Measurements from ENCODE around the gene CD79A. TPM values are rescaled to one million over a fixed set of nuclear protein-coding genes. Genes with fewer than 3 reads are reported as not detected.
A peak's percentile ranks its signal among the peaks of the same experiment; 100 is the strongest.
"Not testable (repeated sequence)": the region's sequence is repeated elsewhere in the genome, so short reads cannot be mapped to it uniquely, and the experiment has no call there.

Gene CD79A
- total RNA-seq, 2 experiments from 2014 or later = 28.0 to 29.8 TPM

DNA sequence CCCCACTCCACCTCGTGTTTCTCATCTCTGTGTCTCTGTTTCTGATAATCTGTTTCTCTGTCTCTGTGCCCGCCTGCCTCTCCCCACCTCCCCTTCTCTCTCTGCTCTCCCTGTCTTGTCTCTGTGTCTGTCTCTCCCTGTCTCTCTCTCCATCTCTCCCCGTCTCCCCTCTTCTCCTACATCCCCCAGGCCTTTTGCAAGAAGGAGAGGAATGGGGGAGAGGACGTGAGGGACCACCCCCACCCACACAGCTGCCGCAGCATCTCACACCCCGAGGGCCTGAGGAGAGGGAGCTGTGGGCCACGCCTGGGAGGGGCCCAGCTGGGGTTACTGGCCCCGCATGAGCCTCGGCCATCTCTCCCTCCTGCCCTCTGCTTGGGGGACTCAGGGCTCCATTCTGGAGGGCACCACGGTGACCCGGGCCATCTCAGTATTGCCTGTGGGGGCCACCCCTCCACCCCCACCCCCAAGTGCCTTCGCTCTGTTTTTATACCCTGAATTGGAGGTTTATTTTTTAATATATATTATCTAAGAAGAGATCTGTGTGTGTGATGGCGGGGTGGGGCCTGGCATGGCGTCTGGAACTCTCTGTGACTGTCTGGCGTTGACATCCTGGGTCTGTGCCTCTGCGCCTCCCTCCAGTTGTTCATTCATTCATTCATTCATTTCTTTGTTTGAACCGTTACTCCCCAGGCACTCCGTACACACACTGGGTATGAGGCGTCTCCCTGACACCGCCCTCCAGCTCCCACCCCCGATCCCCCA, 30.0 kb downstream of the CD79A start:
- Mint-ChIP-seq H3K27ac (peak overlapping the region; percentile 36), H3K4me1 (peaks cover 13% of the 10 kb centered on the region), H3K4me3 (no peak overlapping the region), H3K36me3 (peaks cover 31% of the 10 kb centered on the region), H3K9me3 (no peaks in the 10 kb centered on the region), H3K27me3 (peaks cover 6% of the 10 kb centered on the region)
- ATAC-seq (ENCODE audit: low read depth) (no peak), DNase-seq (no peak)
- POLR2A ChIA-PET = interaction anchor here (0.5 to 1.7 kb wide), 5 partner anchors 16 to 1312 kb away, joined by 3 to 5 read pairs (median 4); no protein-coding TSS in a partner anchor

DNA sequence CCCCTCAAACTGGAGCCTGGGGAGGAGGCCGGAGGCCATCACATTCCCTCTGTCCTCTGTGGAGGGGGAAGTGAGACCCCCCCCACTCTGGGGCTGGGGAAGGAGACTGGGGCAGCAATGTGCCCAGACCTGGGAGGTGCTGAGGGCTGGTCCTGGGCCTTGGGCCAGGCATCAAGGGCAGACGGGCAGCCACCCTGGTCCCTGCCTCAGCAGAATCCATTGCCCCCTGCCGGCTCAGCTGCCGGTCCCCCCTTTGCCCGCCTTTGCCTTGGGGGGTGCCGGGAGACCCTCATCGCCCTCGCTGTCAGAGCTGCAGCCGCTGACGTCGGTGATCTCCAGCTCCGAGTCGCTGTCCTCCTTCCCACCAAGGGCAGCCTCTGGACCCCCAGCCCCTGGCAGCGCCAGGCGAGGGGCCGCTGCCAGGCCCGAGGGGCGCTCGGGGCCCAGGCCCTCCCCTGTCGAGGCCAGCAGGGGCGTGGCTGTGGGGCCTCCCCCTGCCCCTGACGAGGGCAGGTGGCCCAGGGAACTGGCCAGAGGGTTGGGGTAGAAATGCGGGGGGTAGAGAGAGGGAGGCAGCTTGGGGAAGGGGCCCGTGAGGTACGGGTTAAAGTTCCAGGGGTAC, 31.0 kb downstream of the CD79A start:
- Mint-ChIP-seq H3K36me3 (peaks cover 30% of the 10 kb centered on the region), H3K9me3 (no peaks in the 10 kb centered on the region), H3K4me3 (no peak overlapping the region), H3K27me3 (peaks cover 13% of the 10 kb centered on the region), H3K4me1 (peaks cover 13% of the 10 kb centered on the region), H3K27ac (no peak overlapping the region)
- POLR2A ChIA-PET = interaction anchor here (0.8 to 1.7 kb wide), 4 partner anchors 11 to 18 kb away, joined by 3 to 4 read pairs (median 4); no protein-coding TSS in a partner anchor
- ATAC-seq (ENCODE audit: low read depth) = no peak
- no peak for DNase-seq

DNA sequence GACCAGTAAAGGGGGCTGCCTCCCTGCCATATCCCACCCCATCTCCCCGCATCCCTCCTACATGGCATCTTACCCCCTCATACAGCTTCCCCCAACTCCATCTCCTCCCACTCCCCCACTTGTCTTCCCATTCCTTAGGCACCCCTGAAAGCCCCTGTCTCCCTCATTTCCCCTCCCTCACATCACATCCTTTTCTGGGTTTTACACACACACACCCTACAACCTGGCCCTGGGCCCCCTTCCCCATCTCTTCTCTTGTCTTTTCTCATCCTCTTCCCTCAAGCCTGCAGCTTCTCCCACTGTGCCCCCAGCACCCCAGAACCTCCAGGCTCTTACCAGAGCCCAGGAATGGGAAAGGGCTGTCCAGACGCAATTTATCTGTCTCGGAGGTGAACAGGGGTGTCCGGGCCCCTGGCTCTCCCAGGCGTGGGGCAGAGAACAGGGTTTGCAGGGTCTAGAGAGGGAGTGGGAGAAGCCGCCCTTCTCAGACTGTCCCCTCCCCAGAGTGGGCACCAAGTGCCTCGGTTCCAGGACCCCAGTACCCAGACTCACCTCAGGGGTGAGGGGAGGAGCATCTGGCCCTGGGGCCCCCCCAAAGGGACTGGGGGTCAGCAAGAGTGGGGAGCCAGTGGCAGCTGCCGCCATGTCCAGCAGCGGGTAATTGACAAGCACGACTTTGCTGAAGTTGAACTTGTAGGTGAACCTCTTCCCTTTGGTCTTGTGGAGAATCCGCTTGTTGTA, 31.8 kb downstream of the CD79A start:
- Mint-ChIP-seq H3K27me3 (peaks cover 19% of the 10 kb centered on the region), H3K9me3 (no peaks in the 10 kb centered on the region), H3K4me1 (peaks cover 12% of the 10 kb centered on the region), H3K36me3 (peaks cover 26% of the 10 kb centered on the region), H3K4me3 (no peak overlapping the region), H3K27ac (no peak overlapping the region)
- POLR2A ChIA-PET = interaction anchor here (0.8 to 1.7 kb wide), 4 partner anchors 10 to 19 kb away, joined by 3 to 4 read pairs (median 4); no protein-coding TSS in a partner anchor
- DNase-seq (no peak), ATAC-seq (ENCODE audit: low read depth) (no peak)

- POLR2A ChIA-PET = interaction anchor here (0.8 to 3.6 kb wide), 4 partner anchors 12 to 28 kb away, joined by 3 to 14 read pairs (median 4); no protein-coding TSS in a partner anchor
- no peak overlapping the region for H3K27ac Mint-ChIP-seq
- no peak overlapping the region for H3K4me3 Mint-ChIP-seq
- H3K9me3 Mint-ChIP-seq = no peaks in the 10 kb centered on the region
- peaks cover 24% of the 10 kb centered on the region for H3K27me3 Mint-ChIP-seq
- peaks cover 19% of the 10 kb centered on the region for H3K36me3 Mint-ChIP-seq
- peaks cover 11% of the 10 kb centered on the region for H3K4me1 Mint-ChIP-seq
- no peak for ATAC-seq (ENCODE audit: low read depth)
- DNase-seq = no peak
Observed at GRCh38 chr19:41909706-41910105, 32.6 kb downstream of the CD79A start.

DNA sequence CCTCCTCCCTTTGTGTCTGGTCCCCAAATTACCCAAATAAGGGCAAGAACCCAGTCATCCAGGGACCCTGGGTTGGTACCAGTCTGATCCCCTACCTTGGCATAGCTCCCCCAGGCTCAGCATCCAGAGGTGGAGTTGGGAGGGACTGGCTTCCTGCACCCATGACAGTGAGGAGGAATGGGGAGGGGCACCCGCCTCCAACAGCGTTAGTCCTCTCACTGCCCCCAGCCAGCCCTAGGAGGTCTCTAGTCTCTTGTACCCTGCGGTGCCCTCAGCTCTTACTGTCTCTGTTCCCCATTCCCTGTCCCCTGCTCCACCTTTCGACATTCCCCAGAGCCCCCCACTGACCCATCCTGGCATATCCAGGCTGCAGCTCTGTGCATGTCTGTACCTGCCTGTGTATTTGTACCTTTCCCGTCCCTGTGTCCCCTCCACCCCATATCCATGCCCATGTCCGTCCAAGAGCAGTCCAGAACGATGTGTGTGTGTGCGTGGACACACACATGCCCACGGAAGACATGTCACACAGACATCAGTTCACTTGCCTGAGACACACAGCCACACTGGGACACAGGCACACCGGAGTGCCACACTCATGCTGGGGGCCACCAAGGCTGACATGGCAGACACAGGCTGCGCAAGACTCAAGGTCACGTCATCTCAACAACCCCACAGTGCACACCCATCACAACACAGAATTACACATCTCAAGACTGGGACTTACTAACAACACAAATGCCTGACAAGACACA, 33.3 kb downstream of the CD79A start:
- ATAC-seq (ENCODE audit: low read depth) = peak; percentile 7
- Mint-ChIP-seq H3K4me1 (peaks cover 11% of the 10 kb centered on the region), H3K4me3 (no peak overlapping the region), H3K27ac (peak overlapping the region; percentile 35), H3K27me3 (peaks cover 24% of the 10 kb centered on the region), H3K36me3 (peaks cover 18% of the 10 kb centered on the region), H3K9me3 (no peaks in the 10 kb centered on the region)
- POLR2A ChIA-PET = interaction anchor here (0.8 to 3.6 kb wide), 7 partner anchors 8 to 37 kb away, joined by 3 to 18 read pairs (median 5); no protein-coding TSS in a partner anchor
- DNase-seq = no peak

- H3K4me1 Mint-ChIP-seq = peaks cover 11% of the 10 kb centered on the region
- peak overlapping the region; percentile 35 for H3K27ac Mint-ChIP-seq
- peaks cover 24% of the 10 kb centered on the region for H3K27me3 Mint-ChIP-seq
- POLR2A ChIA-PET = interaction anchor here (0.6 to 3.6 kb wide), 9 partner anchors 9 to 38 kb away, joined by 3 to 18 read pairs (median 4); no protein-coding TSS in a partner anchor
- no peak overlapping the region for H3K4me3 Mint-ChIP-seq
- no peak for DNase-seq
- peaks cover 13% of the 10 kb centered on the region for H3K36me3 Mint-ChIP-seq
- peak; percentile 24 for ATAC-seq (ENCODE audit: low read depth)
- H3K9me3 Mint-ChIP-seq = no peaks in the 10 kb centered on the region
Observed at GRCh38 chr19:41910992-41911888, 34.2 kb downstream of the CD79A start.

- DNase-seq (no peak), ATAC-seq (ENCODE audit: low read depth) (peak; percentile 0)
- Mint-ChIP-seq H3K36me3 (peaks cover 10% of the 10 kb centered on the region), H3K27me3 (peaks cover 24% of the 10 kb centered on the region), H3K4me1 (peaks cover 9% of the 10 kb centered on the region), H3K4me3 (peak overlapping the region; percentile 8), H3K9me3 (no peaks in the 10 kb centered on the region), H3K27ac (peak overlapping the region; percentile 38)
- POLR2A ChIA-PET = interaction anchor here (0.6 to 3.6 kb wide), 12 partner anchors 9 to 161 kb away, joined by 3 to 18 read pairs (median 4); partner anchors contain the start of gene ERFL
Observed at GRCh38 chr19:41911889-41912731, 35.0 kb downstream of the CD79A start.

GRCh38 chr19:41912899-41913537, 35.9 kb downstream of the CD79A start:
- Mint-ChIP-seq H3K4me3 (no peak overlapping the region), H3K27ac (no peak overlapping the region), H3K36me3 (peaks cover 7% of the 10 kb centered on the region), H3K4me1 (peaks cover 9% of the 10 kb centered on the region), H3K9me3 (no peaks in the 10 kb centered on the region), H3K27me3 (peaks cover 24% of the 10 kb centered on the region)
- peak; percentile 11 for ATAC-seq (ENCODE audit: low read depth)
- POLR2A ChIA-PET = interaction anchor here (1.2 to 3.6 kb wide), 5 partner anchors 11 to 40 kb away, joined by 4 to 18 read pairs (median 8); no protein-coding TSS in a partner anchor
- DNase-seq = no peak

DNA sequence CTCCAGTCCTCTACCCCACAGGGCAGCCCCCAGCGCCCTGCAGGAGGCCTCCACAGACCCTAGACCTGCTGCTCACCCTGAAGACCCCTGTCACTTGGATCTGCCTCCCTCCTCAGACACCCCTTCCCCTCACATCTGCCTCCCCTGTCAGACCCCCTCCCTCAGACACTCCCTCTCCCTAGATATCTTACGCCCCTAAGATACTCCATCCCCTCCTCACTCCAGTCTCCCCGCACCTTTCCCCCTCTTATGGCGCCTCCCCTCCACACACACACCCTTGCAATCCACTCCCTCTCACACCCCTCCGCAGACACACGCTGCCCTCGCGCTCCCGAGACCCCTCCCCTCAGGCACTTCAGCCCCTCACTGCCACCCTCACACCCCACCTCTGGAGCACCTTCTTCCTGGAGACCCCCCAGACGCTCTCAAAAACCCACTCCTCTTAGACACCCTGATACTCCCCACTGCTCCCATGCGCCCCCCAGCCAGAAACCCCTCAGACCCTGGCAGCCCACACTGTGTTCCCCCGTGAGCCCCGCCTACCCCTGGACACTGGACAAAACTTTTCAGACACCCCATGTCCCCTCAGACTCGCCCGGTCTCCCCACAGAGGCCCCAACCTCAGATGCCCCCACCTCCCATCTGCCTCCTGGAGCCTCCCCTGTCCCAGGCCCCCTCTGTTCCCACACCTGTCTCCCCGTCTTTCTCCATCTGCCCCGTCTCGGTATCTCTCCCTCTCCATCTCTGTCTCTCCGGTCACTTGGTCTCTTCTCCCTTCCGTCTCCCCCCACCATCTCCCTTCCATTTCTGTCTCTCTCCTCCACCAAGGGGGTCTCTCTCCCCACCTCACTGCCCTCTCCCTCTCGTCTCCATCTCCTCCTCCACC, 36.7 kb downstream of the CD79A start:
- Mint-ChIP-seq H3K36me3 (peaks cover 7% of the 10 kb centered on the region), H3K4me3 (peak overlapping the region; percentile 2), H3K27ac (peak overlapping the region; percentile 30), H3K27me3 (peaks cover 24% of the 10 kb centered on the region), H3K9me3 (no peaks in the 10 kb centered on the region), H3K4me1 (peaks cover 9% of the 10 kb centered on the region)
- ATAC-seq (ENCODE audit: low read depth) (peak; percentile 4), DNase-seq (no peak)
- POLR2A ChIA-PET = no interaction called here

- H3K4me1 Mint-ChIP-seq; H3K27ac Mint-ChIP-seq; POLR2A ChIA-PET; ATAC-seq (ENCODE audit: low read depth); H3K36me3 Mint-ChIP-seq; DNase-seq; H3K9me3 Mint-ChIP-seq: not testable (repeated sequence)
- H3K4me3 Mint-ChIP-seq = peak overlapping the region; percentile 2
- H3K27me3 Mint-ChIP-seq = peaks cover 24% of the 10 kb centered on the region
Observed at GRCh38 chr19:41914424-41914834, 37.4 kb downstream of the CD79A start.
